Lung (tissue), 12 donors: ENCODE measurements around the gene JAK1. TPM values are rescaled to one million over a fixed set of nuclear protein-coding genes. Genes with fewer than 3 reads are reported as not detected.

Source experiments
- ATAC-seq: fragments of 200-7000 bp; cut with Tn5 transposase; one replicate; pipeline ENCODE4 v1.9.1; 2020; ENCODE audit warnings: moderate number of reproducible peaks; ENCODE audit not compliant: insufficient read depth, low FRiP score
- DNase-seq, 3 donors: peaks; one replicate each; pipeline ENCODE4 v3.0.0-alpha.2; 2013 to 2017
- H3K27ac ChIP-seq, 2 donors: one replicate each; pipeline ENCODE4 v1.5.1; 2013; ENCODE audit warnings: mild to moderate bottlenecking in 2 of 2, moderate library complexity in 2 of 2, control low read depth in 1 of 2, inconsistent platforms in 1 of 2, low read depth in 1 of 2, low read length in 1 of 2
- H3K27me3 ChIP-seq, 3 donors: one replicate each; pipeline ENCODE4 v1.5.1; 2013; ENCODE audit warnings: low read length in 2 of 3; ENCODE audit not compliant: control insufficient read depth in 3 of 3, insufficient read depth in 3 of 3
- H3K36me3 ChIP-seq, 4 donors: one replicate each; pipeline ENCODE4 v1.5.1; 2013; ENCODE audit warnings: low read length in 4 of 4, mild to moderate bottlenecking in 1 of 4, moderate library complexity in 1 of 4; ENCODE audit not compliant: control insufficient read depth in 4 of 4, insufficient read depth in 4 of 4
- H3K4me1 ChIP-seq, 5 donors: one replicate each; pipeline ENCODE4 v1.5.1; 2013; ENCODE audit warnings: low read length in 5 of 5, mild to moderate bottlenecking in 2 of 5, moderate library complexity in 1 of 5; ENCODE audit not compliant: control insufficient read depth in 5 of 5, insufficient read depth in 5 of 5
- H3K4me3 ChIP-seq: one replicate; pipeline ENCODE4 v1.5.1; 2013; ENCODE audit warnings: mild to moderate bottlenecking, control low read depth, moderate library complexity
- H3K9ac ChIP-seq, 2 donors: one replicate each; pipeline ENCODE4 v1.5.1; 2013; ENCODE audit warnings: low read length in 2 of 2, control low read depth in 1 of 2; ENCODE audit not compliant: insufficient read depth in 1 of 2
- H3K9me3 ChIP-seq, 4 donors: one replicate each; pipeline ENCODE4 v1.5.1; 2013; ENCODE audit warnings: low read length in 3 of 4, mild to moderate bottlenecking in 1 of 4, moderate library complexity in 1 of 4; ENCODE audit not compliant: control insufficient read depth in 4 of 4, insufficient read depth in 3 of 4
- CTCF ChIP-seq: IDR thresholded peaks from 2 replicates; pipeline ENCODE4 v1.5.1; 2012; ENCODE audit warnings: mild to moderate bottlenecking; ENCODE audit errors: control extremely low read depth, extremely low read depth
- WGBS, 2 donors: extraction: QIAGEN DNeasy Blood & Tissue Kit; methylation state at CpG; one replicate each; pipeline ENCODE4 v1.1.7; 2013; 5-methylcytosine and 5-hydroxymethylcytosine counted together
- polyA plus RNA-seq, 2 donors: library from polyadenylated mRNA; stranded (reverse); fragments of 200-250 nt; gene quantifications; one replicate each; pipeline ENCODE4 v1.2.1, GENCODE V29; 2013
- total RNA-seq, 2 donors: library from RNA; depleted of rRNA in 1 of 2; stranded (reverse); fragments of >200 nt in 1 of 2; gene quantifications; one replicate each; pipeline ENCODE4 v1.2.1, GENCODE V29; 2014 to 2021
- donor health status: control.
- donor health status: control.
- donor health status: Bipolar disorder and iron deficiency.
- donor health status: healthy.
- donor health status: DM: yes; HTN: yes; CAD: no.

Gene JAK1
- total and polyA plus RNA-seq, 4 donors = 26.7 to 162 (median 116) TPM

GRCh38 chr1:64871256-64871655 is 95.1 kb downstream of the JAK1 start:
- no peak overlapping the region for H3K27ac ChIP-seq
- peaks cover 12 to 58% (median 49%) of the 10 kb centered on the region in 4 donors for H3K36me3 ChIP-seq
- DNase-seq (no peak), ATAC-seq (no peak)
- H3K9me3 ChIP-seq = no peaks in the 10 kb centered on the region
- WGBS, 2 donors = 82 to 90% methylated on average over 8 of the region's 8 CpGs
- H3K4me1 ChIP-seq = peaks cover 0 to 3% (median 0%) of the 10 kb centered on the region in 5 donors
- no peak overlapping the region for H3K4me3 ChIP-seq
- no peaks in the 10 kb centered on the region for H3K27me3 ChIP-seq
- no peak overlapping the region for H3K9ac ChIP-seq
- no peak for TF ChIP-seq CTCF

- no peak overlapping the region for H3K9ac ChIP-seq
These were observed 99.1 kb downstream of the JAK1 start for GRCh38 chr1:64867266-64867665.

GRCh38 chr1:64866689-64867088 is 99.7 kb downstream of the JAK1 start:
- H3K4me1 ChIP-seq = peaks cover 0 to 3% (median 0%) of the 10 kb centered on the region in 5 donors

More at GRCh38 chr1:64867266-64867665, 99.1 kb downstream of the JAK1 start:
- Histone ChIP-seq H3K27ac (no peak overlapping the region), H3K4me1 (peaks cover 0 to 3% (median 0%) of the 10 kb centered on the region in 5 donors), H3K27me3 (no peaks in the 10 kb centered on the region), H3K4me3 (no peak overlapping the region), H3K9me3 (no peaks in the 10 kb centered on the region), H3K36me3 (peaks cover 8 to 44% (median 41%) of the 10 kb centered on the region in 4 donors)
- no peak for TF ChIP-seq CTCF
- no peak for DNase-seq
- ATAC-seq = no peak
- 92 to 96% methylated on average over 1 of the region's 1 CpG for WGBS, 2 donors

More at GRCh38 chr1:64866689-64867088, 99.7 kb downstream of the JAK1 start:
- Histone ChIP-seq H3K9ac (no peak overlapping the region), H3K36me3 (peaks cover 8 to 43% (median 38%) of the 10 kb centered on the region in 4 donors), H3K4me3 (no peak overlapping the region), H3K27ac (no peak overlapping the region), H3K27me3 (no peaks in the 10 kb centered on the region), H3K9me3 (no peaks in the 10 kb centered on the region)
- peak in 1 of 3 donors; percentile 19 for DNase-seq
- WGBS, 2 donors = 83 to 91% methylated on average over 10 of the region's 10 CpGs
- no peak for TF ChIP-seq CTCF
- no peak for ATAC-seq
